D721Med (cell line): ENCODE measurements around the gene SIN3A.

Experiments used
- DNase-seq: peaks from one replicate; pipeline ENCODE4 v3.0.0; 2011; ENCODE audit warnings: low spot score; ENCODE audit not compliant: insufficient read length
- FAIRE-seq: peaks from 2 replicates; lab custom pipeline; 2011; peaks lifted over from hg19 to GRCh38; lab: Jason Lieb, UNC
- CTCF ChIP-seq: IDR thresholded peaks from 2 replicates; pipeline ENCODE4 v1.5.1; 2012; ENCODE audit warnings: mild to moderate bottlenecking, control low read depth; ENCODE audit not compliant: insufficient read depth; ENCODE audit errors: missing control alignments

The SIN3A gene

DNA sequence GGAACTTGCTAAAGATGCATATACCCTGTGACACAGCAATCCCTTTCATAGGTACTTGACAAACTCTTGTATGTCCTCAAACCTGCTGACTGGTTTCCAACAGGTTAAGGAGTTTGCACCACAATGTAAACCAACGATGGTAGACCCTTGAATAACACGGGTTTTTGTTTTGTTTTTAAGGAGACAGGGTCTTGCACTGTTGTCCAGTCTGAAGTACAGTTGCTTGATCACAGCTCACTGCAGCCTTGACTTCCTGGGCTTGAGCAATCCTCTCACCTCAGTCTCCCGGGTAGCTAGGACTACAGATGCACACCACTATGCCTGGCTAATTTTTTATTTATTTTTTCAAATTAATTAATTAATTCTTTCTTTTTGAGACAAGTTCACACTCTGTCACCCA, 23.3 kb downstream of the SIN3A start:
- FAIRE-seq (no peak), DNase-seq (no peak)
- no peak for TF ChIP-seq CTCF

GRCh38 chr15:75425966-75426500, 25.5 kb downstream of the SIN3A start:
- TF ChIP-seq CTCF, result peak; percentile 4
- FAIRE-seq (peak; percentile 73), DNase-seq (peak; percentile 37)

DNA sequence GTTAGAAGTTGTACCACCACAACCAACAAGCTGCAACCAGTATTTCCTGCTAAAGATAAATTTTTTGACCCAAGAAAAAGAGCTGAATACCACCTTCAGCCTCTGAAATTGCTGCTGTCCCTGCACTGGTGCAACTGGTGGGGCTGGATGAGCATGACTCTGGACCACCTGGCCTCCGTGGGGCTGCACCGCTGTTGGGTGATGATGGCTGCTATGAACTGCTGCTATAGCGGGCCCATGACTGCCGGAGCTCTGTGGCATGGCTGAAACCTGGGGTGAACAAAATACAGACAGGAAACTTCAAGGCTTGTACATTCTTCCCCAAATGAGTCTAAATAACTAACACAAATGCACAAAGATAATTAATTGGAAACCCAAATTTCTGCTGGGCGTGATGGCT, 28.9 kb downstream of the SIN3A start:
- TF ChIP-seq CTCF, result no peak
- no peak for DNase-seq
- no peak for FAIRE-seq

DNA sequence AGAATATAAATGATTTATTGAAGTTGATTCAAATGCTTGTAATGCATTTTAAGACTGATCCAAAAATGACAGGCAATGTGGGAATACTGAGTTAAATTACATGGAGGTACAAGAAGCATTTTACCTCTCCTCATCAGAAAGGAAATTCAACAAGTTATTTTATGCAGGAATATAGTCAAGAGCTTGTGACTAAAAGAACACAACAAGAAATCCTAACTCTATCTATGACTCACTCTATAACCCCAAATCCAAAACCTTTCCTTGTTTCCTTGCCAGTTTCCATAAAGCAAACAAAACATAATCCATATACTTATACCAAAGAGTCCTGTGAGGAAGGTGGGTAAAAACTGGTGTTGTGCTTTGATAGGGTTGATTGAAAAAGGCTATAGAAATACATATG, 30.8 kb downstream of the SIN3A start:
- no peak for TF ChIP-seq CTCF
- FAIRE-seq (no peak), DNase-seq (no peak)

- DNase-seq (no peak), FAIRE-seq (no peak)
- no peak for TF ChIP-seq CTCF
These were observed 34.9 kb downstream of the SIN3A start for GRCh38 chr15:75416584-75416983.

DNA sequence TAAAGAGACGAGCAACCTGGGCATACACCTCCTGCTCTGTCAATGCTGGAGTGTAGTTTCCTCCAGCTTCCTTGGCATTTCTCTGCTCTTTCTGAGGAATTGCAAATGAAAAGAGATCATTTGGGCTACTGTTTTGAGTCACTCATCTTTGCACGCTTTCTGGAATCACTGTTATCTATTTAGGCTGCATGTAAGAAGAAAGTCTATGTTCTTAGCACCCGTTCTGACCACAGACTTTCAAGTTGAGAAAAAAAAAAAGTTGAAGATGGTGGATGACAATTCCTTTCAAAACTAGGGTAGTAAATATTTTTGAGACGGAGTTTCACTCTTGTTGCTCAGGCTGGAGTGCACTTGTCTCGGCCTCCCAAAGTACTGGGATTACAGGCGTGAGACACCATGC, 41.3 kb downstream of the SIN3A start:
- no peak for TF ChIP-seq CTCF
- FAIRE-seq (no peak), DNase-seq (no peak)

- DNase-seq (no peak), FAIRE-seq (no peak)
- no peak for TF ChIP-seq CTCF
These were observed 44.4 kb downstream of the SIN3A start for GRCh38 chr15:75407083-75407482.
